Stimulated activated naive CD4-positive, alpha-beta T cell (primary cell): Measurements from ENCODE around the gene ABI3BP.

ENCODE experiments used
- DNase-seq, 6 experiments: peaks; one replicate each; lab custom pipeline; 2025; lab: John Stamatoyannopoulos, UW

ABI3BP gene

DNA sequence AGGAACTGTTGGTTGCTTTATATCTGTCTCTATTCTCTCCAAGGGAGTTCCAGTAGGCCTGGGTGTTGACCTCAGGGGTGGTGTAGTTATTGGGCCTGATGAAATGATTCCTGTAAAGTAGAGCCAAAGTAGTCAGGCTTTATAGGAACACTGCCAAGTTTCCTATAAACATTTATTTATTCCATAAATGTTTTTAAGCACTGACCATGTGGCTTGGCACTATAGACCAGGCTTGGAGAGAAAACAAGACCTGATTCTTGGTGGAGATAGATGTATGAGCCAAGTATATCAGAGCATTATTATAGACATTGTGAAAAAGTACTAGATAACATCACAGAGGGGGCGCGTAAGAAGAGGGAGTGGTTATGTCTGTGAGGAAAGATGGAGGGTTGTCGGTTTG lies 218.0 kb downstream of the ABI3BP start:
- no peak for DNase-seq

DNA sequence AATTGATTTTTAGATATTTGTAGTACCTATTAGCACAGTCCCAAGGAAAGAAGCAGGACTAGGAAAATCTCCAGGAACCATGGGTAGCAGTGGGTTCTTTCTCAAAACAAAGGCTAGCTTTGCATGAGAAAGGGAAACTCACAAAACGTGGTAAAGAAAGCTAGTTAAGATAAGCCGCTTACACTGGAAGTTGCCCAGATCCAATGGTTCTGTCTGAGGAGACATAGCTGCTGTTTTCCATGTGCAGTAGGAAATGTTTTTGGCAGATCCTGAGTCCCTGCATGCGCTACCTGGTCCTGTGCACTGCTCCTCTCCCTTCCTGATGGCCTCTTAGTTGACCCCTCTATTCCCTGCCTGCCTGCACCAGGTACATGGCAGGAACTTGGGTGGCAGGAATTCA lies 223.5 kb downstream of the ABI3BP start:
- no peak for DNase-seq

DNA sequence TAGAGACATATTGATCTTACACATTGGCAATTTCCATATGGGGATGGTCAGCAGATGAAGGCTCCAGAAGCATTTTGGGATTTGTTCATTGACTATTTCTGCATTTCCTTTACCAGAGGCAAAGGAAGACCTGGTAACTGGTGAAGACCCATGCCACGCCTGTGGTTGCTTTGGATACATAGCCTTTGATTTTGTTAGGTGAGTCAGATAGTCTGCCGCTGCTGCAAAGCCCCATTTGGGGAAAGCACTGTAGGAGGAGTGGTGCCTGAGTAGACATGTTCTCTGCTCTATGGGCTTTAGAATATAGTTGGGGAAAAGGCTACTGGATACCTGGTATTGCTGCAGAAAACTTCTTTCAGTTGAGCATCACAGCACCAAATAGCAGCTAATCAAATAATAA lies 227.2 kb downstream of the ABI3BP start:
- DNase-seq, result no peak

- DNase-seq, result no peak
These were observed 227.7 kb downstream of the ABI3BP start for GRCh38 chr3:100765437-100765975.

DNA sequence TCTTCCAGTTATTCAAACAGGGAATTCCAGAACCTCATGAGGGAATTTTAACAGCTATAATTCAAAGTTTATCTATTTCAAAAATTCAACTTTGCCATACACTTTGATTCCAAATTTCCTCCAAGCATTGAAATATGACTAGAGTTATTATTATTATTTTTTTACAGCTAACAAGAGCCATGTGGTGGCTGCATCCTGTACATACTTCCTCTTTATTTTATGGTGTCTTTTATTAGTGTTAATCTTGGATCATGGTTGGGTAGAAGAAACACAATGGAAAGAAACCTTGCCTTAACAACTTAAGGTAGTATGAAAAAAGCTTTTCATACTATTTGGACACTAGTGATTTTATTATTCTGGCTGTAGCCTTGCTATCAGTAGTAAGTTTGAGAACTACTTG lies 231.3 kb downstream of the ABI3BP start:
- no peak for DNase-seq

DNA sequence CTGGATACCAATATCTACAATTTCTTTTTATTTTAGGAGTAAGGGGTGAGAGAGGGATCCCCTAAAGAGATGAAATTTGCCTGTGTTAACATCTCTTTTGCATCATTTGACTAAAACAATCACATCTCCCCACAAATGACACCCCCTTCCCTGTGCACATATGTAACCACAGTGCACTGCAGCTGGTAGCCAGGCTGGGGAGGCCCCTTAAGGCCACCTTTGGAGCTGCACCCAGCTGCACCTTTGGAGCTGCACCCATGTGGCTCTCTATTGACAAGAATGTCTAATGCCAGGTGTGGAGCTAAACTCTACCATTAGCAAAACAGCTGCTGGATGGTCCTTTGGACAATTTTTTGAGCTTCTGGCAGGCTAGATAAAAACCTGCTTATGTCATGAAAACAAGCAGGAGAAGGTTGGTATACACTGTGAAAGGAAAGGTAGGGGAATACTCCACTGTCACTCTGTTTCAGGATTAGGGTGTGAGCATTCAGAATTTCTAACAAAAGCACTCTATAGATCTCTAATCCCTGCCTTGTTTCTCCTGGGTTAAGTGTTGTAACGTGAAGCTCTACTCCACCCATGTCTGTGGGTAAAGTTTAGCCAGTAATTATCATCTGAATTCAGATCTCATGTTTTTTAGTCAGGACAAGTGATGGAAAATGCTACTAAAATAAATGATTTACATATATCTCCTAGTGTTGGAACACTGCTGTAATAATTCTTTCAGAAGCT lies 231.8 kb downstream of the ABI3BP start:
- DNase-seq, result no peak

DNA sequence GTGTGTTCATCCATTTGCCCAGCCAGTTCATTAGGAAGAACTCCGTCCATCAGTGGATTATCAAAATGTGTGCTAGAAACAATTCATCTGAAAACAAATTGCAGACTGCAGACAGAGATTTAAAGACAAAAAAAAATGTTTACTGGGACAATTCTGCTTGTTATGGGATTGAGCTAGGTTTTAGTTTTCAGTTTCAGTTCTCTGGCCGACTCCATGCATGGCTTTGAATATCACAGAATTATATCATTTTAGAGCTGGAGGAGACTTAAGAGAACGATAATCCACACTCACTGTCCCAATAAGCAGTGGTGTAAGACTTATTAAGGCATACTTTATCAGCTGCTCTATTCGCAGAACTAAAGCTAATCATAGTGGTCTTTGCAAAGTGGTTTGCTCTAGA lies 232.8 kb downstream of the ABI3BP start:
- DNase-seq, result no peak

- no peak for DNase-seq
These were observed 233.3 kb downstream of the ABI3BP start for GRCh38 chr3:100759950-100760349.

DNA sequence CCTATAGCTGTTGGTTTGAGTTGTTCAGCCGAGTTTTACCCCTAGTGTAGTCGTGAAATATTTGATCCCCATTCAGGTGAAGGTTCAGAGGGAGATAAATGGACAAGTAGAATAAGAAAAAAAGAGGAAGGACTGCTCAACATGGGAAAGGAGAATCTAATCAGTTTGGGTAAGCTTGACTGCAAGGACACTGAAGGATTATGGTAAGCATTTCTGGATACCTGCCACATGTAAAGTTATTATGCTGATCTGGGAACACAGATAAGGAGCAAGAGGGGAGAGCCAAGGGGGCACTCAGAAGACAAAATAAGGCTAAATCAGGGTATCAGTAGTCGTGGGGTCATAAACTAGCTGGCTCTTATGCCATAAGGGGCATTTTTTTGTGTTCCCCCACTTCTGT lies 234.1 kb downstream of the ABI3BP start:
- no peak for DNase-seq

DNA sequence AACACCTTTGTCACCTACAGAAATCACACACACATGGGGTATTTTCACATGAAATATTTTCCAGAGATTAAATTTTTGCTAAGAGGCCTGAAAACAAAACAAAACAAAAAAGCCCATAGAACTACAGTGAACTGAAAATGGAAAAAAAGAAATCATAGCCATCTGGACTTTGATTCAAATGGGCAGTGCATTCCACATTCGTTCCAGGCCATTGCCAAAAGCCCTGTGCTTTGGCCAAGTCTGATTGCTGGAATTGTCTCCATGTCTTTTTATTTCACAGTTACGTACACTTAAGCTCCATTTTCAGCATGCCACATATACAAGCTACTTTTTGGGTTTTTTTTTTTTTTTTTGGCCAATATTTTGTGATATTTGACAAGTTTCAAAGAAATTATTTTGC lies 236.8 kb downstream of the ABI3BP start:
- no peak for DNase-seq

GRCh38 chr3:100754563-100755334 lies 238.5 kb downstream of the ABI3BP start:
- DNase-seq, result no peak

GRCh38 chr3:100753846-100754245 lies 239.4 kb downstream of the ABI3BP start:
- no peak for DNase-seq

DNA sequence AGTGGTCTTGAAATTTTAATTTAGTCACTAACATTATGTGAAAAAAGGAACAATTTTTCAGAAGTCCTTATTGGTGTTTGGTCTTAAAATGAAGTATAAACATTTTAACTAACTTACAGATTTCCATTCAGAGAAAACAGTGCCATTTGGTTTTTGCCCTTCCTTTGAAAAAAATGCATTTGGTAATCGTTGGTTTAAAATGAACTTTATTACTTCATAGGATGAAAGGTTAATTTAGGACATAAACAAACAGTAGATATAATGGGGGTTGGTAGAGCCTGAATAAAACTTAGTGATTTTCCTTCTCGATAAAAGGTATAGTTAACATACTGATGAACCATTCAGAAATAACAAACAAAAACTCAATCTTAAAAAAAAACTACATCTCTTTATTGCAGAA lies 244.3 kb downstream of the ABI3BP start:
- no peak for DNase-seq

- no peak for DNase-seq
These were observed 245.0 kb downstream of the ABI3BP start for GRCh38 chr3:100748220-100748619.

- DNase-seq, result no peak
These were observed 247.1 kb downstream of the ABI3BP start for GRCh38 chr3:100746092-100746491.

GRCh38 chr3:100745617-100746016 lies 247.6 kb downstream of the ABI3BP start:
- no peak for DNase-seq

GRCh38 chr3:100744671-100745070 lies 248.6 kb downstream of the ABI3BP start:
- DNase-seq, result no peak

DNA sequence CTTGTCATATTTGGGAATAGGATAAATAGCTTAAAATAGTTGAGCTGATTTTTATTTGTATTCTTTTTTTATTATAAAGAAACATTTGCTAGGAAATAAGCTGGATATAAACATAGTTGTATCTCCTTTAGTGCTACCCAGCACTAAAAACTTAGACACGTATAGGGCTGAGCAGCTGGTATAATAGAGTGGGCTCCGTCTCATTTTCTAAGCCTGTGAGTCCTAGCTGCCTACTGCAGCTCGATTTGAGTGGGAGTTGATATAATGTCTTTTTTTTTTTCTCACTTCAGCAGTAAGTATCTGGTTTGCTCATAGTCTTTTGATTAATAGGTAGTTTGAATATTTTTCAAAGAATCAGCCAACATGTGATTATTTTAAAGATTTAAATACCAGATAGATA lies 249.7 kb downstream of the ABI3BP start:
- DNase-seq, result no peak

DNA sequence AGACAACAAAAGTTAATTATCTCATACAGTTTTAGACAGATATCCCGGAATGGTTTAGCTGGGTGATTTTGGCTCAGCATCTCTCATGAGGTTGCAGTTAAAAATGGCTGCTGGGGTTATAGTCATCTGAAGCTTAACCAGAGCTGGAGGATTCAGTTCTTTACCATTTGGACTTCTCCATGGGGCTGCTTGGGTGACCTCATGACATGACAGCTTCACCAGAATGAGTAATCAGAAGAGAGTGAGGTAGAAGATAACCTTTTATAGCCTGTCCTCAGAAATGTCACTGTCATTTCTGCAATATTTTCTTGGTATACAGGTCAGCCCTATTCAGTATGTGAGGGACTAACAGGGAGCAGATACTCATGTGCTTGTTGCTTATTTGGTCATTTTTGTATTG lies 253.0 kb downstream of the ABI3BP start:
- no peak for DNase-seq

DNA sequence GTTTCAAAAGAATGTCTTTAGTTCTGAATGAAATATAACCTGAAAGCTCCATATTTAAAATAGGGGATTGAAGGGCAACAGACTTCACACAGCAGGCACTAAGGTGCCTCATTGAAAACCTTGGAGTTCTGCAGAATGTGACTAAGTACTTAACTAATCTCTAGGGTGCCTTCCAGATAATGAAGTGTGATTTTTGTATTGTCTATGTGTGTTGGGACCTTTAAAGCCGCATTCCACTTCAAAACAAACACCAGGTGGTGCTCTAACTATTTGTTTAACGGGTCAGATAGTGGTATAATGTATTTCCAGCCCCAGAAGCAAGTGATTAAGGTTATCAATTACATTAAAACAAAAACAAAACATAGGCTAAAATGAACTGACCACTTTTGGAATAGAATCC lies 255.9 kb downstream of the ABI3BP start:
- peak in 1 of 6 experiments; percentile 4 for DNase-seq

DNA sequence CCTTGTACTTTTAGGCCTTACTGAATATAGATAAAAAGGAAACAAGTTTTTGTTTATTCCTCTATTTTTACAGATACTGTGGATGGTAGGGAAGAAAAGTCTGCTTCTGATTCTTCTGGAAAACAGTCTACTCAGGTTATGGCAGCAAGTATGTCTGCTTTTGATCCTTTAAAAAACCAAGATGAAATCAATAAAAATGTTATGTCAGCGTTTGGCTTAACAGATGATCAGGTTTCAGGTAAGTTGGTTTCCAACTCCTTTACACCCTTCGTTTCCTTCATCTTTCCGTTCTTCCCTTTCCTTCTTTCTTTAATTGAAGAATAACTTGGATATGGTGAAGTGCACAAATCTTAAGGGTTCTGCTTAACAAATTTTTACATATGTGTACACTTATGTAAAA lies 260.8 kb downstream of the ABI3BP start:
- no peak for DNase-seq

DNA sequence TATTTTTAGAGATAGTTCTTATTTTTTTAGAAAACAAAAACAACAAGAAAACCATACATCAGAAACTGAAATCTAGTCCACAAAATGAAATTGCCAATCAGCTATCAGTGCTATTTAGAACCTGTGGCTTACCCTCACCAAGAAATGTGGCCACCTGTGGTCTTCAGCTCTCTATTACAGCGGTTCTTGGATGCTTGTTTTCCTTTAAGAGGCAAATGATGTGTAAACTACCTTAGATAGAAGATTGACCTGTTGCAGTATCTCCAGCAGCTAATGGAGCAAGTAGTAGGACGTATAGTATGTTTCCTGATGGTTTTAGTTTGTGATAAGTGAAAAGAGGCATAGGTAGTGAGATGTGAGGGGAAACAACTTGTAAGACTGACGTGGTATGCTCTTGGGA lies 262.7 kb downstream of the ABI3BP start:
- no peak for DNase-seq

- no peak for DNase-seq
These were observed 266.5 kb downstream of the ABI3BP start for GRCh38 chr3:100726706-100727105.
